ENCODE data around the gene CEP120. TPM values are rescaled to one million over a fixed set of nuclear protein-coding genes. Genes with fewer than 3 reads are reported as not detected.

Gene CEP120
- total and polyA plus RNA-seq, 8 donors, result 4.0 to 12.7 (median 9.4) TPM

GRCh38 chr5:123425431-123425830 is 2.2 kb upstream of the CEP120 start:
- H3K9me3 ChIP-seq, result no peaks in the 10 kb centered on the region
- no peak overlapping the region for H3K4me3 ChIP-seq
- intact Hi-C loops (cut with DNase I), result loop anchor here in 1 of 3 donors (10.0 kb wide), 1 partner anchor 89 kb away; the partner anchor contains the start of gene CSNK1G3
- TF ChIP-seq CTCF (IDR thresholded peaks at IDR 0.05), result no peak
- no peak for FAIRE-seq
- no peaks in the 10 kb centered on the region for H3K36me3 ChIP-seq
- WGBS, 2 donors, result 90 to 99% methylated on average over 4 of the region's 4 CpGs
- H3K4me1 ChIP-seq, result peaks cover 0 to 30% (median 9%) of the 10 kb centered on the region in 3 donors
- DNase-seq, result no peak
- no peaks in the 10 kb centered on the region for H3K27me3 ChIP-seq
- ATAC-seq, result no peak
- no peak overlapping the region for H3K27ac ChIP-seq

- Histone ChIP-seq H3K4me1 (peaks cover 0 to 17% (median 9%) of the 10 kb centered on the region in 3 donors), H3K36me3 (peaks cover 0 to 7% (median 0%) of the 10 kb centered on the region in 3 donors), H3K4me3 (peak overlapping the region; percentile 54 to 99 (median 84)), H3K9me3 (no peaks in the 10 kb centered on the region), H3K27me3 (no peaks in the 10 kb centered on the region), H3K27ac (peak overlapping the region; percentile 73 to 89 (median 88))
- WGBS, 2 donors, result 0 to 1% methylated on average over 37 to 45 of the region's 45 CpGs
- FAIRE-seq (no peak), ATAC-seq (peak; percentile 19 to 44 (median 22)), DNase-seq (peak in 1 of 6 donors; percentile 46)
- no peak for TF ChIP-seq CTCF (IDR thresholded peaks at IDR 0.05)
- intact Hi-C loops (cut with DNase I), result loop anchor here in 1 of 3 donors (10.0 kb wide), 1 partner anchor 92 kb away; the partner anchor contains the start of gene CSNK1G3
Observed at GRCh38 chr5:123422433-123423277, 548 bp downstream of the CEP120 start.

GRCh38 chr5:123421773-123422172 is 1.4 kb downstream of the CEP120 start:
- Histone ChIP-seq H3K27ac (no peak overlapping the region), H3K36me3 (peaks cover 0 to 14% (median 0%) of the 10 kb centered on the region in 3 donors), H3K9me3 (no peaks in the 10 kb centered on the region), H3K4me3 (peak overlapping the region in 3 of 4 donors; percentile 54 to 99 (median 96)), H3K27me3 (no peaks in the 10 kb centered on the region), H3K4me1 (peaks cover 0 to 15% (median 9%) of the 10 kb centered on the region in 3 donors)
- 10 to 15% methylated on average over 2 of the region's 2 CpGs for WGBS, 2 donors
- FAIRE-seq (no peak), ATAC-seq (no peak), DNase-seq (no peak)
- no peak for TF ChIP-seq CTCF (IDR thresholded peaks at IDR 0.05)
- intact Hi-C loops (cut with DNase I), result loop anchor here in 1 of 3 donors (10.0 kb wide), 1 partner anchor 93 kb away; the partner anchor contains the start of gene CSNK1G3

- DNase-seq (no peak), FAIRE-seq (no peak), ATAC-seq (no peak)
- Histone ChIP-seq H3K27ac (no peak overlapping the region), H3K27me3 (no peaks in the 10 kb centered on the region), H3K4me1 (peaks cover 0 to 3% (median 0%) of the 10 kb centered on the region in 3 donors), H3K4me3 (no peak overlapping the region), H3K36me3 (peaks cover 0 to 42% (median 9%) of the 10 kb centered on the region in 3 donors), H3K9me3 (no peaks in the 10 kb centered on the region)
- TF ChIP-seq CTCF (IDR thresholded peaks at IDR 0.05), result no peak
- intact Hi-C loops (cut with DNase I), result no loop called here
Observed at GRCh38 chr5:123414974-123415373, 8.2 kb downstream of the CEP120 start.
